Nephron progenitor cell (in vitro differentiated cells): ENCODE data around the gene RHOT2.

Source experiments
- DNase-seq: peaks from one replicate; pipeline ENCODE4 v3.0.0; 2021
- H3K27ac Mint-ChIP-seq: 2 replicates; pipeline ENCODE4 v1.8.0; 2021; ENCODE audit warnings: mild to moderate bottlenecking, moderate library complexity, mixed read lengths
- H3K27me3 Mint-ChIP-seq: 2 replicates; pipeline ENCODE4 v1.8.0; 2021; ENCODE audit warnings: mild to moderate bottlenecking, low read depth, mixed read lengths; ENCODE audit not compliant: poor library complexity
- H3K36me3 Mint-ChIP-seq: 2 replicates; pipeline ENCODE4 v1.8.0; 2021; ENCODE audit warnings: low read depth, mixed read lengths
- H3K4me1 Mint-ChIP-seq: 2 replicates; pipeline ENCODE4 v1.8.0; 2021; ENCODE audit warnings: mixed read lengths
- H3K4me3 Mint-ChIP-seq: 2 replicates; pipeline ENCODE4 v1.8.0; 2021; ENCODE audit warnings: mild to moderate bottlenecking, moderate library complexity, mixed read lengths
- H3K9me3 Mint-ChIP-seq: 2 replicates; pipeline ENCODE4 v1.8.0; 2021; ENCODE audit warnings: mild to moderate bottlenecking, moderate library complexity, mixed read lengths
- TF ChIP-seq, protein P1 (sequence below): fragments of 200-600 bp; sonication (generic); IDR thresholded peaks from 2 replicates; pipeline ENCODE4 v1.5.0; 2021; ENCODE audit warnings: antibody characterized with exemption

RHOT2 gene

GRCh38 chr16:716200-716568, 48.3 kb downstream of the RHOT2 start:
- no peaks in the 10 kb centered on the region for H3K36me3 Mint-ChIP-seq
- H3K4me1 Mint-ChIP-seq: peaks cover 32% of the 10 kb centered on the region
- TF ChIP-seq, protein P1, sequence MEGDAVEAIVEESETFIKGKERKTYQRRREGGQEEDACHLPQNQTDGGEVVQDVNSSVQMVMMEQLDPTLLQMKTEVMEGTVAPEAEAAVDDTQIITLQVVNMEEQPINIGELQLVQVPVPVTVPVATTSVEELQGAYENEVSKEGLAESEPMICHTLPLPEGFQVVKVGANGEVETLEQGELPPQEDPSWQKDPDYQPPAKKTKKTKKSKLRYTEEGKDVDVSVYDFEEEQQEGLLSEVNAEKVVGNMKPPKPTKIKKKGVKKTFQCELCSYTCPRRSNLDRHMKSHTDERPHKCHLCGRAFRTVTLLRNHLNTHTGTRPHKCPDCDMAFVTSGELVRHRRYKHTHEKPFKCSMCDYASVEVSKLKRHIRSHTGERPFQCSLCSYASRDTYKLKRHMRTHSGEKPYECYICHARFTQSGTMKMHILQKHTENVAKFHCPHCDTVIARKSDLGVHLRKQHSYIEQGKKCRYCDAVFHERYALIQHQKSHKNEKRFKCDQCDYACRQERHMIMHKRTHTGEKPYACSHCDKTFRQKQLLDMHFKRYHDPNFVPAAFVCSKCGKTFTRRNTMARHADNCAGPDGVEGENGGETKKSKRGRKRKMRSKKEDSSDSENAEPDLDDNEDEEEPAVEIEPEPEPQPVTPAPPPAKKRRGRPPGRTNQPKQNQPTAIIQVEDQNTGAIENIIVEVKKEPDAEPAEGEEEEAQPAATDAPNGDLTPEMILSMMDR: no peak
- peak overlapping the region; percentile 80 for H3K4me3 Mint-ChIP-seq
- peaks cover 28% of the 10 kb centered on the region for H3K27me3 Mint-ChIP-seq
- DNase-seq: peak; percentile 81
- no peaks in the 10 kb centered on the region for H3K9me3 Mint-ChIP-seq
- H3K27ac Mint-ChIP-seq: no peak overlapping the region

DNA sequence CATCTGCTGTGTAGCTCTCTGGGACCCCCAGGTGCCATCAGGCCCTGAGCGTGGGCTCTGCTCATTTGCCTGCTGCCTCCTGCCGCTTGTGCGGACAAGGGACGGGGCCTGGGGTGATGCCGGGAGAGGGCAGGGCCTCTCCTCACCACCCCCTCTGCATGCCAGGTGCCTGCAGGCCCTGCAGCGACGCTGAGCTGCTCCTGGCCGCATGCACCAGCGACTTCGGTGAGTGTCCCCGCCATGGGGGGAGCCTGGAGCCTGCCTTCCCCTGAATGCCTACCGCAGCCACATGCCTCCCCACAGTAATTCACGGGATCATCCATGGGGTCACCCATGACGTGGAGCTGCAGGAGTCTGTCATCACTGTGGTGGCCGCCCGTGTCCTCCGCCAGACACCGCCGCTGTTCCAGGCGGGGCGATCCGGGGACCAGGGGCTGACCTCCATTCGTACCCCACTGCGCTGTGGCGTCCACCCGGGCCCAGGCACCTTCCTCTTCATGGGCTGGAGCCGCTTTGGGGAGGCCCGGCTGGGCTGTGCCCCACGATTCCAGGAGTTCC, 48.9 kb downstream of the RHOT2 start:
- no peaks in the 10 kb centered on the region for H3K36me3 Mint-ChIP-seq
- peaks cover 32% of the 10 kb centered on the region for H3K4me1 Mint-ChIP-seq
- DNase-seq: no peak
- TF ChIP-seq, protein P1: no peak
- no peak overlapping the region for H3K27ac Mint-ChIP-seq
- peak overlapping the region; percentile 80 for H3K4me3 Mint-ChIP-seq
- no peaks in the 10 kb centered on the region for H3K9me3 Mint-ChIP-seq
- H3K27me3 Mint-ChIP-seq: peaks cover 21% of the 10 kb centered on the region

- H3K27ac Mint-ChIP-seq: no peak overlapping the region
- DNase-seq: no peak
- no peaks in the 10 kb centered on the region for H3K9me3 Mint-ChIP-seq
- TF ChIP-seq, protein P1: no peak
- peaks cover 15% of the 10 kb centered on the region for H3K27me3 Mint-ChIP-seq
- H3K36me3 Mint-ChIP-seq: no peaks in the 10 kb centered on the region
- peaks cover 30% of the 10 kb centered on the region for H3K4me1 Mint-ChIP-seq
- H3K4me3 Mint-ChIP-seq: no peak overlapping the region
These were observed 49.7 kb downstream of the RHOT2 start for GRCh38 chr16:717450-718245.

GRCh38 chr16:718389-718788, 50.5 kb downstream of the RHOT2 start:
- peaks cover 11% of the 10 kb centered on the region for H3K27me3 Mint-ChIP-seq
- TF ChIP-seq, protein P1: no peak
- peaks cover 27% of the 10 kb centered on the region for H3K4me1 Mint-ChIP-seq
- no peak for DNase-seq
- H3K36me3 Mint-ChIP-seq: no peaks in the 10 kb centered on the region
- no peak overlapping the region for H3K4me3 Mint-ChIP-seq
- H3K27ac Mint-ChIP-seq: no peak overlapping the region
- H3K9me3 Mint-ChIP-seq: no peaks in the 10 kb centered on the region

DNA sequence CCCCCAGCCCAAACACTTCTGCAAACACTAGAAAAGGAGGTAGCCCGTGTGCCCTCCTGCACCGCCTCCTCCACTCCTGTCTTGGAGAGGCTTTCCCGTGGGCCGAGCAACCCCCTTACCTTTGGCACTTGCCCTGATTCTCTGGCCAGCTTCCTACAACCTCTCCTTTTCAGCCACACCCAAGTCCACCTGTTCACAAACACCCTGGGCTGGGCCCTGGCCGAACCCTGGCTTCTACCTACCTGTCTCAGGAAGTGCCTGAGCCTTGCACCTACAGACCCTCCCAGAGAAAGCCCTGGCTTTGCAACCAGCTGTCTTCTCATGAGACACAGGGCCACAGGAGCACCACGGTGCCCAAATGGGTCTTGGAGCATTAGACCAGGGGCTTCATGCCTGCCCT, 51.0 kb downstream of the RHOT2 start:
- DNase-seq: no peak
- TF ChIP-seq, protein P1: no peak
- Mint-ChIP-seq H3K27ac (peak overlapping the region; percentile 83), H3K27me3 (peaks cover 6% of the 10 kb centered on the region), H3K4me1 (peaks cover 27% of the 10 kb centered on the region), H3K4me3 (peak overlapping the region; percentile 86), H3K9me3 (no peaks in the 10 kb centered on the region), H3K36me3 (no peaks in the 10 kb centered on the region)
